ENCODE results near the gene SLC30A3. TPM values are rescaled to one million over a fixed set of nuclear protein-coding genes. Genes with fewer than 3 reads are reported as not detected.

Gene SLC30A3
- total and polyA plus RNA-seq, 2 of the 13 experiments (the other 11 are each of a cell fraction or from before 2014, with no cell fraction given) = 0.38 to 0.79 TPM

GRCh38 chr2:27262379-27263286, at the start of gene SLC30A3 (continued):
- TF ChIP-seq KIAA2018 (CRISPR knock-in tag; IDR thresholded peaks at IDR 0.05; ENCODE audit: borderline replicate concordance) = no peak
- no peak for TF ChIP-seq ZNF883 (CRISPR knock-in tag; IDR thresholded peaks at IDR 0.05; ENCODE audit: not compliant biosample characterization)
- no peak for TF ChIP-seq ZC3H4 (CRISPR knock-in tag; IDR thresholded peaks at IDR 0.05; ENCODE audit: borderline replicate concordance)
- no peak; the same call in 1 of the 2 replicates for TF ChIP-seq HES4 (CRISPR knock-in tag; IDR thresholded peaks at IDR 0.05; ENCODE audit: borderline replicate concordance)
- 0 out of 2 replicates have a peak, but pooled peaks have one; percentile 33 for TF ChIP-seq ZNF253 (CRISPR knock-in tag; IDR thresholded peaks at IDR 0.05; ENCODE audit: borderline replicate concordance)
- no peak for TF ChIP-seq ZNF18 (CRISPR knock-in tag; IDR thresholded peaks at IDR 0.05; ENCODE audit: insufficient replicate concordance)
- no peak for TF ChIP-seq LBX2 (CRISPR knock-in tag; IDR thresholded peaks at IDR 0.05; ENCODE audit: borderline replicate concordance)
- no peak for TF ChIP-seq PCBP2 (optimal IDR thresholded peaks at IDR 0.05; ENCODE audit: low read depth, low read length, poor library complexity, severe bottlenecking)
- no peak for TF ChIP-seq DNMT3B (CRISPR knock-in tag; conservative IDR thresholded peaks at IDR 0.05)
- TF ChIP-seq SATB2 (CRISPR knock-in tag; IDR thresholded peaks at IDR 0.05) = no peak
- TF ChIP-seq ZNF552 (CRISPR knock-in tag; IDR thresholded peaks at IDR 0.05; ENCODE audit: borderline replicate concordance) = no peak
- no peak for TF ChIP-seq ZSCAN30 (CRISPR knock-in tag; IDR thresholded peaks at IDR 0.05)
- TF ChIP-seq ZNF264 (CRISPR knock-in tag; IDR thresholded peaks at IDR 0.05) = no peak
- TF ChIP-seq XBP1 (CRISPR knock-in tag; IDR thresholded peaks at IDR 0.05) = no peak
- no peak for TF ChIP-seq ZNF556 (CRISPR knock-in tag; IDR thresholded peaks at IDR 0.05; ENCODE audit: borderline replicate concordance)
- TF ChIP-seq IKZF1 (IDR thresholded peaks at IDR 0.05) = no peak
- TF ChIP-seq MZF1 (CRISPR knock-in tag; IDR thresholded peaks at IDR 0.05; ENCODE audit: borderline replicate concordance) = no peak
